H1 (cell line): ENCODE data around the gene ARTN. TPM values are rescaled to one million over a fixed set of nuclear protein-coding genes. Genes with fewer than 3 reads are reported as not detected.

Experiments
- CBX8 ChIP-seq: fragments of 300-800, 300-1000 bp; sonication (generic); IDR thresholded peaks from 2 replicates; pipeline ENCODE4 v1.7.1; 2016; ENCODE audit warnings: low read depth, low read length, borderline replicate concordance
- EZH2 ChIP-seq: fragments of 200-600 bp; sonication (generic); IDR thresholded peaks from 2 replicates; pipeline ENCODE4 v1.7.1; 2012; ENCODE audit warnings: low read depth, mild to moderate bottlenecking, moderate library complexity, low read length, inconsistent platforms; ENCODE audit not compliant: severe bottlenecking
- KDM5A ChIP-seq: fragments of 200-600 bp; IDR thresholded peaks from 2 replicates; pipeline ENCODE4 v1.7.1; 2012; ENCODE audit warnings: mild to moderate bottlenecking, low read length, inconsistent platforms, mixed read lengths
- POLR2A ChIP-seq, 2 experiments: IDR thresholded peaks; 1 replicate in 1 of 2; 2 replicates in 1 of 2; pipeline ENCODE4 v1.6.1; 2011; ENCODE audit warnings: low read depth in 2 of 2, low read length in 2 of 2, mild to moderate bottlenecking in 2 of 2; ENCODE audit errors: control extremely low read depth in 1 of 2
- RNF2 ChIP-seq: fragments of 200-900, 300-1000 bp; sonication (generic); IDR thresholded peaks from 2 replicates; pipeline ENCODE4 v1.7.1; 2016; ENCODE audit warnings: borderline replicate concordance, low read depth, mild to moderate bottlenecking, antibody characterized with exemption, low read length; ENCODE audit not compliant: poor library complexity, severe bottlenecking; ENCODE audit errors: missing control alignments
- SAP30 ChIP-seq: fragments of 300-600 bp; sonication (generic); IDR thresholded peaks from 2 replicates; pipeline ENCODE4 v1.7.1; 2012; ENCODE audit warnings: low read length, moderate library complexity, mild to moderate bottlenecking, inconsistent platforms; ENCODE audit not compliant: insufficient read depth, insufficient replicate concordance
- polyA plus RNA-seq, 7 experiments: library from polyadenylated mRNA; depleted of rRNA in 3 of 7; stranded (reverse) in 5 of 7; unstranded in 2 of 7; fragments of >200 nt in 5 of 7; fragments of 200-250 nt in 2 of 7; gene quantifications; 1 replicate in 5 of 7; 2 replicates in 1 of 7; 4 replicates in 1 of 7; pipeline versions ENCODE4 v1.2.1 to v1.2.3, GENCODE V29; 2011 to 2013; ENCODE audit warnings: missing spikeins in 2 of 7, mixed read lengths in 2 of 7
- total RNA-seq: library from RNA; stranded (reverse); fragmentation: NEBNext Ultra II Directional; extraction: Animal tissue kit (Norgen Biotek cat#: 25700); gene quantifications from 2 replicates; pipeline ENCODE4 v1.2.1, GENCODE V29; 2021
- TF ChIP-seq, protein P1 (sequence below): fragments of 300-600 bp; sonication (generic); IDR thresholded peaks from 2 replicates; pipeline ENCODE4 v1.7.1; 2012; ENCODE audit warnings: low read length, moderate library complexity, mild to moderate bottlenecking, inconsistent platforms; ENCODE audit not compliant: insufficient replicate concordance

The ARTN gene
- total and polyA plus RNA-seq, 2 of the 8 experiments (the other 6 are each of a cell fraction or from before 2014, with no cell fraction given): 13.5 to 22.7 TPM

DNA sequence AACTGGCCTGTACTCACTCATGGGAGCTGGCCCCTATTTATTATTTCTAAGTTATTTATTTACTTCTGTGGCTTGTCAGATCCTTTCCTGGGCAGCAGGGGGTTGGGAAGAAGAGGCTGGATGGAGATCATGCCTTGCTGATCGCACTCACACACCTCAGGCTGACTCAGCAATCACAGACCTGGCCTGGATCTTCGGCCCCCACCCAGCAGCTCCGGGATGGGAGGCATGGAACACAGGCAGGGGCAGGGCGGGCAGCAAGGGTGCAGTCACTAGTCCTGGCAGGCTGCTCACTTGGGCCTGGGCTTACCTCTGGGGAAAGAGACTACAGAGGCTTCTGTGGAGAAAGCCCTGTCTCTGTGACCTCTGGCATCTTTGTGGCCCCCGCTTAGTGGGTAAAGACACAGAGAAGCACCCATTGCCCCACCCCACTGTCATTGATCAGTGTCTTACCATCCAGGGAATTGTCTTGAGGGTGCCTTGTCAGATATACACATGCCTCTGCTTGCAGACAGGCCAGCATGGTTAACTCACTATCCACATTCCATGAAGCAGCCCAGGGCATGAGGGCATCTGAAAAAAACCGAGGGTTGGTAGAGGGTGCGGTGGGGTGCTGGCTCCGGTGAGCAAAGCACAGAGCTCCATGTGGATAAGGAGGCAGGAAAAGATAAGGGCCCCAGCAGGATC, 3.7 kb downstream of the ARTN start (continued):
- TF ChIP-seq, protein P1, sequence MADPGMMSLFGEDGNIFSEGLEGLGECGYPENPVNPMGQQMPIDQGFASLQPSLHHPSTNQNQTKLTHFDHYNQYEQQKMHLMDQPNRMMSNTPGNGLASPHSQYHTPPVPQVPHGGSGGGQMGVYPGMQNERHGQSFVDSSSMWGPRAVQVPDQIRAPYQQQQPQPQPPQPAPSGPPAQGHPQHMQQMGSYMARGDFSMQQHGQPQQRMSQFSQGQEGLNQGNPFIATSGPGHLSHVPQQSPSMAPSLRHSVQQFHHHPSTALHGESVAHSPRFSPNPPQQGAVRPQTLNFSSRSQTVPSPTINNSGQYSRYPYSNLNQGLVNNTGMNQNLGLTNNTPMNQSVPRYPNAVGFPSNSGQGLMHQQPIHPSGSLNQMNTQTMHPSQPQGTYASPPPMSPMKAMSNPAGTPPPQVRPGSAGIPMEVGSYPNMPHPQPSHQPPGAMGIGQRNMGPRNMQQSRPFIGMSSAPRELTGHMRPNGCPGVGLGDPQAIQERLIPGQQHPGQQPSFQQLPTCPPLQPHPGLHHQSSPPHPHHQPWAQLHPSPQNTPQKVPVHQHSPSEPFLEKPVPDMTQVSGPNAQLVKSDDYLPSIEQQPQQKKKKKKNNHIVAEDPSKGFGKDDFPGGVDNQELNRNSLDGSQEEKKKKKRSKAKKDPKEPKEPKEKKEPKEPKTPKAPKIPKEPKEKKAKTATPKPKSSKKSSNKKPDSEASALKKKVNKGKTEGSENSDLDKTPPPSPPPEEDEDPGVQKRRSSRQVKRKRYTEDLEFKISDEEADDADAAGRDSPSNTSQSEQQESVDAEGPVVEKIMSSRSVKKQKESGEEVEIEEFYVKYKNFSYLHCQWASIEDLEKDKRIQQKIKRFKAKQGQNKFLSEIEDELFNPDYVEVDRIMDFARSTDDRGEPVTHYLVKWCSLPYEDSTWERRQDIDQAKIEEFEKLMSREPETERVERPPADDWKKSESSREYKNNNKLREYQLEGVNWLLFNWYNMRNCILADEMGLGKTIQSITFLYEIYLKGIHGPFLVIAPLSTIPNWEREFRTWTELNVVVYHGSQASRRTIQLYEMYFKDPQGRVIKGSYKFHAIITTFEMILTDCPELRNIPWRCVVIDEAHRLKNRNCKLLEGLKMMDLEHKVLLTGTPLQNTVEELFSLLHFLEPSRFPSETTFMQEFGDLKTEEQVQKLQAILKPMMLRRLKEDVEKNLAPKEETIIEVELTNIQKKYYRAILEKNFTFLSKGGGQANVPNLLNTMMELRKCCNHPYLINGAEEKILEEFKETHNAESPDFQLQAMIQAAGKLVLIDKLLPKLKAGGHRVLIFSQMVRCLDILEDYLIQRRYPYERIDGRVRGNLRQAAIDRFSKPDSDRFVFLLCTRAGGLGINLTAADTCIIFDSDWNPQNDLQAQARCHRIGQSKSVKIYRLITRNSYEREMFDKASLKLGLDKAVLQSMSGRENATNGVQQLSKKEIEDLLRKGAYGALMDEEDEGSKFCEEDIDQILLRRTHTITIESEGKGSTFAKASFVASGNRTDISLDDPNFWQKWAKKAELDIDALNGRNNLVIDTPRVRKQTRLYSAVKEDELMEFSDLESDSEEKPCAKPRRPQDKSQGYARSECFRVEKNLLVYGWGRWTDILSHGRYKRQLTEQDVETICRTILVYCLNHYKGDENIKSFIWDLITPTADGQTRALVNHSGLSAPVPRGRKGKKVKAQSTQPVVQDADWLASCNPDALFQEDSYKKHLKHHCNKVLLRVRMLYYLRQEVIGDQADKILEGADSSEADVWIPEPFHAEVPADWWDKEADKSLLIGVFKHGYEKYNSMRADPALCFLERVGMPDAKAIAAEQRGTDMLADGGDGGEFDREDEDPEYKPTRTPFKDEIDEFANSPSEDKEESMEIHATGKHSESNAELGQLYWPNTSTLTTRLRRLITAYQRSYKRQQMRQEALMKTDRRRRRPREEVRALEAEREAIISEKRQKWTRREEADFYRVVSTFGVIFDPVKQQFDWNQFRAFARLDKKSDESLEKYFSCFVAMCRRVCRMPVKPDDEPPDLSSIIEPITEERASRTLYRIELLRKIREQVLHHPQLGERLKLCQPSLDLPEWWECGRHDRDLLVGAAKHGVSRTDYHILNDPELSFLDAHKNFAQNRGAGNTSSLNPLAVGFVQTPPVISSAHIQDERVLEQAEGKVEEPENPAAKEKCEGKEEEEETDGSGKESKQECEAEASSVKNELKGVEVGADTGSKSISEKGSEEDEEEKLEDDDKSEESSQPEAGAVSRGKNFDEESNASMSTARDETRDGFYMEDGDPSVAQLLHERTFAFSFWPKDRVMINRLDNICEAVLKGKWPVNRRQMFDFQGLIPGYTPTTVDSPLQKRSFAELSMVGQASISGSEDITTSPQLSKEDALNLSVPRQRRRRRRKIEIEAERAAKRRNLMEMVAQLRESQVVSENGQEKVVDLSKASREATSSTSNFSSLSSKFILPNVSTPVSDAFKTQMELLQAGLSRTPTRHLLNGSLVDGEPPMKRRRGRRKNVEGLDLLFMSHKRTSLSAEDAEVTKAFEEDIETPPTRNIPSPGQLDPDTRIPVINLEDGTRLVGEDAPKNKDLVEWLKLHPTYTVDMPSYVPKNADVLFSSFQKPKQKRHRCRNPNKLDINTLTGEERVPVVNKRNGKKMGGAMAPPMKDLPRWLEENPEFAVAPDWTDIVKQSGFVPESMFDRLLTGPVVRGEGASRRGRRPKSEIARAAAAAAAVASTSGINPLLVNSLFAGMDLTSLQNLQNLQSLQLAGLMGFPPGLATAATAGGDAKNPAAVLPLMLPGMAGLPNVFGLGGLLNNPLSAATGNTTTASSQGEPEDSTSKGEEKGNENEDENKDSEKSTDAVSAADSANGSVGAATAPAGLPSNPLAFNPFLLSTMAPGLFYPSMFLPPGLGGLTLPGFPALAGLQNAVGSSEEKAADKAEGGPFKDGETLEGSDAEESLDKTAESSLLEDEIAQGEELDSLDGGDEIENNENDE: no peak
- TF ChIP-seq SAP30 (no peak), EZH2 (no peak), POLR2A (IDR thresholded peaks at IDR 0.05; ENCODE audit: control extremely low read depth in 1 of 2, low read depth in 2 of 2, low read length in 2 of 2) (no peak), CBX8 (no peak), KDM5A (no peak), RNF2 (no peak)
